Ovary (tissue), 9 donors: ENCODE results near the gene CC2D2A. TPM values are rescaled to one million over a fixed set of nuclear protein-coding genes. Genes with fewer than 3 reads are reported as not detected.

Experiments used
- DNase-seq, 5 donors: peaks; one replicate each; pipeline ENCODE4 v3.0.0-alpha.2; 2019 to 2020
- H3K27ac ChIP-seq, 2 donors: fragments of 200-600 bp; one replicate each; pipeline versions ENCODE4 v1.5.1 to v1.8.0; 2019 to 2022
- H3K27me3 ChIP-seq: fragments of 200-600 bp; one replicate; pipeline ENCODE4 v1.8.0; 2022
- H3K36me3 ChIP-seq: fragments of 200-600 bp; sonication (generic); one replicate; pipeline ENCODE4 v1.5.1; 2019
- H3K4me1 ChIP-seq: one replicate; pipeline ENCODE4 v1.8.1; 2013; ENCODE audit warnings: mild to moderate bottlenecking, moderate library complexity; ENCODE audit not compliant: insufficient read depth
- H3K4me3 ChIP-seq: fragments of 200-600 bp; sonication (generic); one replicate; pipeline ENCODE4 v1.5.1; 2017
- H3K9me3 ChIP-seq, 2 donors: fragments of 200-600 bp in 1 of 2; sonication (generic) in 1 of 2; one replicate each; pipeline versions ENCODE4 v1.5.1 to v1.8.1; 2013 to 2019; ENCODE audit warnings: mild to moderate bottlenecking in 1 of 2, moderate library complexity in 1 of 2
- EP300 ChIP-seq: sonication (generic); formaldehyde crosslinking; IDR thresholded peaks from one replicate; pipeline ENCODE4 v1.6.1; 2017; ENCODE audit warnings: antibody characterized with exemption
- POLR2A ChIP-seq: fragments of 450-650 bp; IDR thresholded peaks from one replicate; pipeline ENCODE4 v1.6.1; 2017; ENCODE audit warnings: antibody characterized with exemption, mild to moderate bottlenecking, moderate library complexity
- WGBS, 3 donors: extraction: QIAGEN DNeasy Blood & Tissue Kit in 1 of 3; methylation state at CpG; one replicate each; pipeline versions ENCODE4 v1.1.5 to v1.1.7; 2013 to 2017; 5-methylcytosine and 5-hydroxymethylcytosine counted together
- intact Hi-C, 4 donors: fragments of 100-400 bp; cut with DNase I; formaldehyde crosslinking; loops; one replicate each; pipeline versions ENCODE4 v1.11.0 to v1.15.1; 2022 to 2023
- polyA plus RNA-seq, 2 donors: library from polyadenylated mRNA; stranded (reverse); fragments of 200-250 nt in 1 of 2; fragments of 350-450 nt in 1 of 2; fragmentation: Illumina TruSeq in 1 of 2; extraction: RNeasy Lipid Tissue Mini Kit (QIAGEN cat#74804) in 1 of 2; gene quantifications; one replicate each; pipeline ENCODE4 v1.2.3, GENCODE V29; 2013 to 2014
- total RNA-seq, 7 donors: library from RNA; depleted of rRNA in 2 of 7; stranded (reverse); fragments of >200 nt in 2 of 7; fragmentation: NEBNext Ultra II Directional in 3 of 7; extraction: Animal tissue kit (Norgen Biotek cat#: 25700) in 3 of 7; gene quantifications; one replicate each; pipeline versions ENCODE4 v1.1.0 to v1.2.4, GENCODE V29; 2016 to 2023
- TF ChIP-seq, protein P1 (sequence below), 3 donors: fragments of 450-650 bp in 2 of 3; fragments of 200-600 bp in 1 of 3; IDR thresholded peaks; one replicate each; pipeline versions ENCODE4 v1.5.1 to v1.8.0; 2016 to 2022; ENCODE audit warnings: antibody characterized with exemption in 3 of 3, mild to moderate bottlenecking in 1 of 3
- donor health status: DM: no; HTN: no; CAD: no; lungs with moderate emphysema.
- donor health status: DM: no; HTN: no; CAD: no.
- donor health status: Bipolar disorder and iron deficiency.
- donor health status: DM: yes; HTN: yes; CAD: no.
- donor health status: DM: no; HTN: no; CAD: no.
- donor health status: DM: yes; HTN: yes; CAD: no.

Gene CC2D2A
- total and polyA plus RNA-seq, 9 donors, result 9.4 to 53.9 (median 17.5) TPM

DNA sequence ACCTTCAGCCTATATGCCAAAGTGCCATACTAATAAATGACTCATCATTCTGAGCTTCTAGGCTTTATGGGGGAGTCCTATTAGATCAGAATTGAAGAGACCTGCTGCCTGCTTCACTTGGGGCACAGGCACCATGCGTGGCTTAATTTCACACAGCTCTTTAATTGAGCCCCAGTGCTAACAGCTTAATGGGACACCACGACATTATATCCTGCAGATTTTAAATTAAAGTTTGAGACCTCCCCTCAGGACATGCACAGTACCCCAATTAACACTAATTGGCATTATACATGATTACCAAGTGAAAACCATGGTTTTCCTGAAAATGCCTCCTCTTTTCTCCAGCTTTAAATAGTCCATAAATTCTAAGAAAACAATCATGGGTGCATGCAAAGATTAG, 35.0 kb upstream of the CC2D2A start:
- Histone ChIP-seq H3K4me1 (peaks cover 4% of the 10 kb centered on the region), H3K27me3 (no peaks in the 10 kb centered on the region)

DNA sequence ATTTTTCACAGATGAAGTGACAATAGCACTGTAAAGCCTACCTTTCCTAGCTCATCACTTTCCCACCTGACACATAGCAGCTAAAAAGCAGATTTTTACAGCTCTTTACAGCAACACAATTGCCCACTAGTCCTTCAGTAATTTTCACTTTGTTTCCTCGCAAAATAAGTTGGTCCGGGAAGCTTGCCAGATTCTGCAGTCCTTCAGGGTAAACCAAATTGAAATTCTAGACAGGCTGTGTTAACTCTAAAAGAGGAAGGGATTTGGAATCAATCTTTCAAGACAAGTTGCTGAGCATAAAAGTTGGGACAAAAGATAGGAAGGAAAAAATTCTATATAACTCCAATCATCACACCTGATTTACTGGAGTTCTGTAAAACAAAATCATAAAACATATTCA, 33.2 kb upstream of the CC2D2A start:
- Histone ChIP-seq H3K36me3 (no peaks in the 10 kb centered on the region), H3K9me3 (no peaks in the 10 kb centered on the region), H3K27me3 (no peaks in the 10 kb centered on the region), H3K4me1 (peaks cover 4% of the 10 kb centered on the region), H3K27ac (no peak overlapping the region), H3K4me3 (no peak overlapping the region)
- TF ChIP-seq EP300 (no peak), POLR2A (no peak)
- TF ChIP-seq, protein P1, sequence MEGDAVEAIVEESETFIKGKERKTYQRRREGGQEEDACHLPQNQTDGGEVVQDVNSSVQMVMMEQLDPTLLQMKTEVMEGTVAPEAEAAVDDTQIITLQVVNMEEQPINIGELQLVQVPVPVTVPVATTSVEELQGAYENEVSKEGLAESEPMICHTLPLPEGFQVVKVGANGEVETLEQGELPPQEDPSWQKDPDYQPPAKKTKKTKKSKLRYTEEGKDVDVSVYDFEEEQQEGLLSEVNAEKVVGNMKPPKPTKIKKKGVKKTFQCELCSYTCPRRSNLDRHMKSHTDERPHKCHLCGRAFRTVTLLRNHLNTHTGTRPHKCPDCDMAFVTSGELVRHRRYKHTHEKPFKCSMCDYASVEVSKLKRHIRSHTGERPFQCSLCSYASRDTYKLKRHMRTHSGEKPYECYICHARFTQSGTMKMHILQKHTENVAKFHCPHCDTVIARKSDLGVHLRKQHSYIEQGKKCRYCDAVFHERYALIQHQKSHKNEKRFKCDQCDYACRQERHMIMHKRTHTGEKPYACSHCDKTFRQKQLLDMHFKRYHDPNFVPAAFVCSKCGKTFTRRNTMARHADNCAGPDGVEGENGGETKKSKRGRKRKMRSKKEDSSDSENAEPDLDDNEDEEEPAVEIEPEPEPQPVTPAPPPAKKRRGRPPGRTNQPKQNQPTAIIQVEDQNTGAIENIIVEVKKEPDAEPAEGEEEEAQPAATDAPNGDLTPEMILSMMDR (IDR thresholded peaks at IDR 0.05), result no peak
- DNase-seq, result peak in 4 of 5 donors; percentile 39 to 76 (median 48)
- intact Hi-C loops, result no loop called here
- 2 to 12% (median 4%) methylated on average over 2 of the region's 2 CpGs for WGBS, 3 donors

More for the DNA sequence above, 35.0 kb upstream of the CC2D2A start:
- Histone ChIP-seq H3K27ac (no peak overlapping the region), H3K9me3 (no peaks in the 10 kb centered on the region), H3K36me3 (no peaks in the 10 kb centered on the region), H3K4me3 (no peak overlapping the region)
- WGBS, 3 donors, result 91 to 100% (median 93%) methylated on average over 2 of the region's 2 CpGs
- no peak for DNase-seq
- TF ChIP-seq EP300 (no peak), POLR2A (no peak)
- TF ChIP-seq, protein P1 (IDR thresholded peaks at IDR 0.05), result no peak
- intact Hi-C loops, result no loop called here

DNA sequence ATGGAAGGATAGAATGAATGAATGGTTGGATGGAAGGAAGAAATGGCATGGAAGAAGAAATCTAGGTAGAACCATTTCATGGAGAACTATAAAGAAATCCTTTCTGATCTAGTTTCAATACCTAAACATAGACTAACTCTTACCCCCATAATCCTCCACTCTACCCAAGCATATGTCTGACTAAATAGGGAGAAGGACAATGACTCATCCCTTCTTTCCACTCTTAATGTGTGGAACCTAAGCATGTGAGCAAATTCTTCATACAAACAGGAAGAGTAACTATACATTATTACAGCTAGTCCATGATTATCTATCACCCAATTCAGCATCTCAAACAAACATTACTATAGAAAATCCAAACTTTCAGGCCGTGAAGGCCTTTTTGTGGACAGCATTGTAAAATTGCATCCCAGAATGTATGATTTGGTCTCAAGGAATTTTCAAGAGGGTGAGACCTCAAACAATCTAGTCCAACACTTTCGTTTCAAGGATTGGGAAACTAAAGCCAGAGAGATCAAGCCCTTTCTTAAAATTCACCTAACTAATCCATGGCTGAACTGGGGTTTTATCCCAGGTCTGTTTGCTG, 30.6 kb upstream of the CC2D2A start:
- intact Hi-C loops, result no loop called here
- TF ChIP-seq EP300 (no peak), POLR2A (no peak)
- TF ChIP-seq, protein P1 (IDR thresholded peaks at IDR 0.05), result no peak
- no peak for DNase-seq
- Histone ChIP-seq H3K9me3 (no peaks in the 10 kb centered on the region), H3K4me1 (peaks cover 4% of the 10 kb centered on the region), H3K27me3 (no peaks in the 10 kb centered on the region), H3K27ac (no peak overlapping the region), H3K36me3 (no peaks in the 10 kb centered on the region), H3K4me3 (no peak overlapping the region)
- 66 to 93% (median 93%) methylated on average over 2 of the region's 2 CpGs for WGBS, 3 donors

DNA sequence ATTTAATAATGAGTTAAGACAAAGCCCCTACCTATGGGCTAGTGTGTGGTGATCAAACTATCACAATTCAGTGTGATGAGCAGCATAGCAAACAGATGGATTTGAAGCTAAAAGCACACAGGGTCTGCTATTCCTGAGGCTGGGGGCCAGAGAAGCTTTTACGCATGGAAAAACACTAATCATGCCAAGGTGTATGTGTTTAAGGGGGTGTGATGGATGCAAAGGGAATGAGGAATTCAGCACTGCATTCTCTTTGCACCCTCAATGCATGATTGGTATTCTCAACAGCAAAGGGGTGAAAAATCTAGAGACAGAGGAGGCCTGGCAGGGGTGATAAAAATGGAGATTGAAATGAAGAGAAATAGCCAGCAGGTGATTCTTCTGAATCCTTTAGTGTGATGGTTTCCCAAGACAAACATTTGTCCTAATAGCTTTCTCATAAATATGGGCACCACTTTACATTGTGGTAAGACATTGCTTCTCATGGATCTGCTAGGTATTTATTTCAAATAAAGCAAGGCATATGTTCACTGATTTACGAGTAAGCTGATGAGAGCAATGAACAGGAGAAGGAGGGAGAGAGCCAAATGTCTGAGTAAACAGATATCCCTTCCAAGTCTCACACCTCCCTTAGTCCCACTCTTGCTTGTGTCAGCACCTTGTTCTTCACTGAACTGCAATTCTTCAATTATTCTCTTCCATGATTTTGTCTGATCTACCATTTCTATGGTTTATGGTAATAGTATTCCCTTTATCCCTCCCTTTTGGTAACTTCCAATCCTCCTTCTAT, 26.1 kb upstream of the CC2D2A start:
- no peak for TF ChIP-seq POLR2A
- no peak for TF ChIP-seq EP300
- TF ChIP-seq, protein P1 (IDR thresholded peaks at IDR 0.05), result no peak
- Histone ChIP-seq H3K36me3 (no peaks in the 10 kb centered on the region), H3K27me3 (no peaks in the 10 kb centered on the region), H3K9me3 (no peaks in the 10 kb centered on the region), H3K27ac (no peak overlapping the region), H3K4me1 (no peaks in the 10 kb centered on the region), H3K4me3 (no peak overlapping the region)
- intact Hi-C loops, result no loop called here
- DNase-seq, result no peak
- 65 to 90% (median 88%) methylated on average over 2 of the region's 2 CpGs for WGBS, 3 donors
